SK-N-MC (cell line): Measurements from ENCODE around the gene F10.

Experiments used
- DNase-seq: peaks from one replicate; pipeline ENCODE4 v3.0.0-alpha.2; 2011; ENCODE audit warnings: low read depth, low spot score
- H3K27ac ChIP-seq: fragments of 200-600 bp; sonication (generic); 2 replicates; pipeline ENCODE4 v1.5.1; 2016; ENCODE audit warnings: mixed run types
- H3K36me3 ChIP-seq: fragments of 200-600 bp; sonication (generic); 2 replicates; pipeline ENCODE4 v1.6.1; 2017; ENCODE audit warnings: antibody characterized with exemption, low read length, mixed read lengths; ENCODE audit not compliant: insufficient read depth
- H3K4me3 ChIP-seq: fragments of 200-600 bp; sonication (generic); 2 replicates; pipeline ENCODE4 v1.5.1; 2016
- H3K9ac ChIP-seq: fragments of 200-600 bp; sonication (generic); 2 replicates; pipeline ENCODE4 v1.8.0; 2017; ENCODE audit warnings: mixed run types, mixed read lengths; ENCODE audit not compliant: insufficient read length
- H3K9me3 ChIP-seq: fragments of 200-600 bp; sonication (generic); 2 replicates; pipeline ENCODE4 v1.6.1; 2017; ENCODE audit warnings: low read depth, mild to moderate bottlenecking, antibody characterized with exemption, low read length, moderate library complexity, mixed read lengths
- EZH2 ChIP-seq: fragments of 200-600 bp; sonication (generic); IDR thresholded peaks from one replicate; pipeline ENCODE4 v1.6.1; 2017; ENCODE audit warnings: antibody characterized with exemption
- FOXP2 ChIP-seq: optimal IDR thresholded peaks from 2 replicates; pipeline ENCODE3; 2011; ENCODE audit warnings: mild to moderate bottlenecking, moderate library complexity; ENCODE audit not compliant: insufficient read depth; ENCODE audit errors: extremely low read length, control extremely low read depth
- POLR2AphosphoS5 ChIP-seq: IDR thresholded peaks from 2 replicates; pipeline ENCODE4 v1.6.1; 2012; ENCODE audit warnings: mild to moderate bottlenecking, low read depth, low read length, borderline replicate concordance

Gene F10

GRCh38 chr13:113123226-113124201 is 915 bp downstream of the F10 start:
- Histone ChIP-seq H3K4me3 (no peak overlapping the region), H3K9me3 (no peaks in the 10 kb centered on the region), H3K36me3 (no peaks in the 10 kb centered on the region), H3K9ac (no peak overlapping the region), H3K27ac (no peak overlapping the region)
- no peak for DNase-seq
- TF ChIP-seq EZH2 = no peak
- TF ChIP-seq POLR2AphosphoS5 = no peak
- TF ChIP-seq FOXP2 = no peak

- Histone ChIP-seq H3K27ac (no peak overlapping the region), H3K4me3 (no peak overlapping the region), H3K9me3 (no peaks in the 10 kb centered on the region), H3K36me3 (no peaks in the 10 kb centered on the region), H3K9ac (no peak overlapping the region)
- no peak for TF ChIP-seq FOXP2
- TF ChIP-seq POLR2AphosphoS5 = no peak
- no peak for TF ChIP-seq EZH2
- DNase-seq = no peak
These were observed 1.8 kb downstream of the F10 start for GRCh38 chr13:113124211-113124970.

GRCh38 chr13:113125506-113126264 is 3.1 kb downstream of the F10 start:
- TF ChIP-seq POLR2AphosphoS5 (no peak), FOXP2 (no peak), EZH2 (no peak)
- Histone ChIP-seq H3K9me3 (no peaks in the 10 kb centered on the region), H3K27ac (no peak overlapping the region), H3K4me3 (no peak overlapping the region), H3K36me3 (no peaks in the 10 kb centered on the region), H3K9ac (no peak overlapping the region)
- DNase-seq = no peak

- H3K9ac ChIP-seq = no peak overlapping the region
- no peaks in the 10 kb centered on the region for H3K9me3 ChIP-seq
- H3K36me3 ChIP-seq = no peaks in the 10 kb centered on the region
- DNase-seq = no peak
- no peak overlapping the region for H3K27ac ChIP-seq
- TF ChIP-seq POLR2AphosphoS5 (no peak), EZH2 (no peak), FOXP2 (no peak)
- H3K4me3 ChIP-seq = no peak overlapping the region
These were observed 3.9 kb downstream of the F10 start for GRCh38 chr13:113126265-113127150.

- Histone ChIP-seq H3K36me3 (no peaks in the 10 kb centered on the region), H3K9me3 (no peaks in the 10 kb centered on the region), H3K9ac (no peak overlapping the region), H3K27ac (no peak overlapping the region), H3K4me3 (no peak overlapping the region)
- no peak for TF ChIP-seq FOXP2
- no peak for TF ChIP-seq POLR2AphosphoS5
- no peak for TF ChIP-seq EZH2
- DNase-seq = no peak
These were observed 6.9 kb downstream of the F10 start for GRCh38 chr13:113129480-113129879.

GRCh38 chr13:113129921-113130750 is 7.5 kb downstream of the F10 start:
- Histone ChIP-seq H3K27ac (no peak overlapping the region), H3K4me3 (no peak overlapping the region), H3K9ac (no peak overlapping the region), H3K36me3 (no peaks in the 10 kb centered on the region), H3K9me3 (no peaks in the 10 kb centered on the region)
- no peak for TF ChIP-seq EZH2
- TF ChIP-seq POLR2AphosphoS5 = no peak
- TF ChIP-seq FOXP2 = no peak
- DNase-seq = no peak

GRCh38 chr13:113135281-113135760 is 12.7 kb downstream of the F10 start:
- Histone ChIP-seq H3K36me3 (no peaks in the 10 kb centered on the region), H3K9ac (no peak overlapping the region), H3K27ac (no peak overlapping the region), H3K9me3 (no peaks in the 10 kb centered on the region), H3K4me3 (no peak overlapping the region)
- no peak for DNase-seq
- no peak for TF ChIP-seq EZH2
